Endothelial cell of umbilical vein (primary cell): ENCODE data around the gene LARGE1.

Source experiments
- CTCF ChIP-seq, 2 donors: IDR thresholded peaks; 1 replicate in 1 of 2; 2 replicates in 1 of 2; pipeline ENCODE4 v1.5.1; 2011; ENCODE audit warnings: low read length in 2 of 2, mild to moderate bottlenecking in 2 of 2, moderate library complexity in 2 of 2, control low read depth in 1 of 2, inconsistent platforms in 1 of 2, low read depth in 1 of 2; ENCODE audit not compliant: insufficient read depth in 1 of 2; ENCODE audit errors: extremely low read depth in 1 of 2
- FOS ChIP-seq: IDR thresholded peaks from 2 replicates; pipeline ENCODE4 v1.6.1; 2011; ENCODE audit warnings: mild to moderate bottlenecking, low read length, moderate library complexity, borderline replicate concordance; ENCODE audit not compliant: insufficient read depth
- POLR2A ChIP-seq: IDR thresholded peaks from 2 replicates; pipeline ENCODE4 v1.6.1; 2012; ENCODE audit warnings: low read depth, mild to moderate bottlenecking, control low read depth, low read length
- POLR2AphosphoS5 ChIP-seq: IDR thresholded peaks from 2 replicates; pipeline ENCODE4 v1.6.1; 2012; ENCODE audit warnings: low read depth, mild to moderate bottlenecking, control low read depth, low read length, moderate library complexity; ENCODE audit not compliant: insufficient read depth

GRCh38 chr22:33848251-33848650, 72.0 kb downstream of the LARGE1 start:
- no peak for TF ChIP-seq CTCF (IDR thresholded peaks at IDR 0.05; ENCODE audit: extremely low read depth in 1 of 2, insufficient read depth in 1 of 2, low read depth in 1 of 2, low read length in 2 of 2)
- TF ChIP-seq POLR2A: no peak
- no peak for TF ChIP-seq FOS
- no peak for TF ChIP-seq POLR2AphosphoS5
